K562 (cell line): ENCODE results near the gene NECTIN4. TPM values are rescaled to one million over a fixed set of nuclear protein-coding genes. Genes with fewer than 3 reads are reported as not detected.

Source experiments
- ARNT ChIP-seq, 2 experiments: fragments of 450-650 bp; IDR thresholded peaks; 2 replicates each; pipeline ENCODE4 v1.6.1; 2016; ENCODE audit warnings: mild to moderate bottlenecking in 1 of 2
- BRD4 ChIP-seq: fragments of 200-600 bp; sonication (generic); IDR thresholded peaks from 2 replicates; pipeline ENCODE4 v1.6.1; 2017; ENCODE audit warnings: inconsistent platforms
- DPF2 ChIP-seq: fragments of 450-650 bp; IDR thresholded peaks from 2 replicates; pipeline ENCODE4 v1.6.1; 2016
- E2F4 ChIP-seq: sonication (generic); formaldehyde crosslinking; IDR thresholded peaks from 2 replicates; pipeline ENCODE4 v1.8.0; 2022; ENCODE audit warnings: mild to moderate bottlenecking, low read depth, missing genetic modification reagents
- E4F1 ChIP-seq: fragments of 250-450 bp; sonication (Bioruptor Pico); IDR thresholded peaks from 2 replicates; pipeline ENCODE4 v1.5.0; 2021; ENCODE audit warnings: mild to moderate bottlenecking, borderline replicate concordance
- ESRRA ChIP-seq: fragments of 450-650 bp; IDR thresholded peaks from 2 replicates; pipeline ENCODE4 v1.6.1; 2014; ENCODE audit warnings: low read depth, mild to moderate bottlenecking, moderate library complexity, borderline replicate concordance
- FOXK2 ChIP-seq, 2 experiments: fragments of 450-650 bp; IDR thresholded peaks in 1 of 2; conservative IDR thresholded peaks in 1 of 2; 2 replicates each; pipeline ENCODE4 v1.6.1; 2016; ENCODE audit warnings: low read depth in 2 of 2, mild to moderate bottlenecking in 1 of 2
- FUS ChIP-seq: fragments of 200-400 bp; formaldehyde crosslinking; optimal IDR thresholded peaks from 2 replicates; pipeline ENCODE3; 2017; ENCODE audit warnings: low read depth, low read length
- HCFC1 ChIP-seq: IDR thresholded peaks from 2 replicates; pipeline ENCODE4 v1.6.1; 2012; ENCODE audit warnings: low read depth, low read length, improper control_type of control experiment
- KHSRP ChIP-seq: fragments of 450-650 bp; IDR thresholded peaks from 2 replicates; pipeline ENCODE4 v1.6.1; 2017
- NCOR1 ChIP-seq: fragments of 450-650 bp; IDR thresholded peaks from 2 replicates; pipeline ENCODE4 v1.6.1; 2016; ENCODE audit warnings: mild to moderate bottlenecking, moderate library complexity
- NFE2L1 ChIP-seq: fragments of 450-650 bp; IDR thresholded peaks from 2 replicates; pipeline ENCODE4 v1.6.1; 2016; ENCODE audit warnings: missing genetic modification characterization, low read depth, mild to moderate bottlenecking, missing compliant biosample characterization, moderate library complexity, borderline replicate concordance
- NONO ChIP-seq, 2 experiments: fragments of 200-400 bp in 1 of 2; fragments of 450-650 bp in 1 of 2; formaldehyde crosslinking in 1 of 2; IDR thresholded peaks; 2 replicates each; pipeline ENCODE4 v1.6.1; 2017; ENCODE audit warnings: low read depth in 2 of 2, mild to moderate bottlenecking in 2 of 2, moderate library complexity in 2 of 2, low read length in 1 of 2
- NR4A1 ChIP-seq, 2 experiments: fragments of 250-450 bp in 1 of 2; fragments of 450-650 bp in 1 of 2; sonication (Bioruptor Pico) in 1 of 2; IDR thresholded peaks; 2 replicates each; pipeline versions ENCODE4 v1.4.0 to v1.6.1; 2016 to 2020; ENCODE audit warnings: mild to moderate bottlenecking in 2 of 2, missing compliant biosample characterization in 1 of 2, missing genetic modification characterization in 1 of 2, moderate library complexity in 1 of 2
- POLR2B ChIP-seq: fragments of 450-650 bp; IDR thresholded peaks from 2 replicates; pipeline ENCODE4 v1.6.1; 2018; ENCODE audit warnings: low read depth; ENCODE audit not compliant: partially characterized antibody
- RHOXF2B ChIP-seq: fragments of 250-450 bp; sonication (Bioruptor Pico); conservative IDR thresholded peaks from 2 replicates; pipeline ENCODE4 v1.5.1; 2021
- SRSF7 ChIP-seq: fragments of 200-400 bp; formaldehyde crosslinking; optimal IDR thresholded peaks from 2 replicates; pipeline ENCODE3; 2017; ENCODE audit warnings: mild to moderate bottlenecking, low read depth, low read length
- TEAD1 ChIP-seq, 2 experiments: fragments of 450-650 bp in 1 of 2; sonication (generic) in 1 of 2; formaldehyde crosslinking; IDR thresholded peaks; 2 replicates each; pipeline versions ENCODE4 v1.4.0 to v1.8.0; 2020 to 2022; ENCODE audit warnings: mild to moderate bottlenecking in 2 of 2, missing genetic modification reagents in 1 of 2
- ZBTB34 ChIP-seq: fragments of 250-450 bp; sonication (Bioruptor Pico); IDR thresholded peaks from 2 replicates; pipeline ENCODE4 v1.8.0; 2021; ENCODE audit warnings: mild to moderate bottlenecking, moderate library complexity
- ZFX ChIP-seq: sonication (generic); formaldehyde crosslinking; IDR thresholded peaks from 2 replicates; pipeline ENCODE4 v1.8.0; 2022; ENCODE audit warnings: mild to moderate bottlenecking, missing genetic modification reagents, moderate library complexity
- ZNF253 ChIP-seq: fragments of 250-450 bp; sonication (Bioruptor Pico); conservative IDR thresholded peaks from 2 replicates; pipeline ENCODE4 v1.6.1; 2021; ENCODE audit warnings: mild to moderate bottlenecking
- ZNF644 ChIP-seq: fragments of 200-800 bp; sonication (Bioruptor generic); IDR thresholded peaks from 2 replicates; pipeline ENCODE4 v1.6.1; 2016; ENCODE audit warnings: low read depth, missing genetic modification characterization, missing compliant biosample characterization
- polyA plus RNA-seq, 8 experiments: library from polyadenylated mRNA; depleted of rRNA in 4 of 8; stranded (reverse) in 5 of 8; unstranded in 3 of 8; fragments of >200 nt; fragmentation: Nextera tagmentation in 2 of 8; fragmentation: Illumina TruSeq in 1 of 8; extraction: Ambion mirVana in 2 of 8; extraction: Trizol in 1 of 8; gene quantifications; 2 replicates each; pipeline versions ENCODE4 v1.2.1 to v1.2.3, GENCODE V29; 2011 to 2014; ENCODE audit warnings: inconsistent platforms in 1 of 8, missing spikeins in 1 of 8
- total RNA-seq, 7 experiments: library from RNA; depleted of rRNA in 6 of 7; stranded (reverse); fragments of >200 nt in 6 of 7; fragmentation: Illumina TruSeq in 2 of 7; extraction: Trizol in 2 of 7; gene quantifications; 2 replicates each; pipeline versions ENCODE4 v1.2.1 to v1.2.3, GENCODE V29; 2011 to 2021; ENCODE audit warnings: low replicate concordance in 1 of 7
- TF ChIP-seq, protein P1 (sequence below): fragments of 450-650 bp; IDR thresholded peaks from 2 replicates; pipeline ENCODE4 v1.6.1; 2016

NECTIN4 gene
- total and polyA plus RNA-seq, 9 of the 15 experiments (the other 6 are each of a cell fraction or from before 2014, with no cell fraction given), result 0.01 to 0.09 TPM; not detected in 7

- no peak for TF ChIP-seq NONO (IDR thresholded peaks at IDR 0.05; ENCODE audit: low read depth in 2 of 2, low read length in 1 of 2)
- TF ChIP-seq ZNF644 (tag), result 0 out of 2 replicates have a peak, but pooled peaks have one; percentile 49
- TF ChIP-seq ESRRA, result no peak; the same call in 1 of the 2 replicates
- TF ChIP-seq NR4A1 (CRISPR knock-in tag; IDR thresholded peaks at IDR 0.05), result no peak
- TF ChIP-seq NR4A1 (tag; IDR thresholded peaks at IDR 0.05), result no peak
- TF ChIP-seq NCOR1, result no peak
- no peak for TF ChIP-seq NFE2L1
- no peak for TF ChIP-seq SRSF7
- no peak for TF ChIP-seq E2F4 (CRISPR knock-in tag)
- TF ChIP-seq FUS, result no peak
- peak; percentile 42; the same call in 1 of the 2 replicates for TF ChIP-seq ZFX (CRISPR knock-in tag)
- no peak for TF ChIP-seq KHSRP
- no peak for TF ChIP-seq BRD4
- no peak for TF ChIP-seq RHOXF2B (CRISPR knock-in tag)
- peak; percentile 40 for TF ChIP-seq HCFC1
- TF ChIP-seq, protein P1, sequence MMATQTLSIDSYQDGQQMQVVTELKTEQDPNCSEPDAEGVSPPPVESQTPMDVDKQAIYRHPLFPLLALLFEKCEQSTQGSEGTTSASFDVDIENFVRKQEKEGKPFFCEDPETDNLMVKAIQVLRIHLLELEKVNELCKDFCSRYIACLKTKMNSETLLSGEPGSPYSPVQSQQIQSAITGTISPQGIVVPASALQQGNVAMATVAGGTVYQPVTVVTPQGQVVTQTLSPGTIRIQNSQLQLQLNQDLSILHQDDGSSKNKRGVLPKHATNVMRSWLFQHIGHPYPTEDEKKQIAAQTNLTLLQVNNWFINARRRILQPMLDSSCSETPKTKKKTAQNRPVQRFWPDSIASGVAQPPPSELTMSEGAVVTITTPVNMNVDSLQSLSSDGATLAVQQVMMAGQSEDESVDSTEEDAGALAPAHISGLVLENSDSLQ, result peak; percentile 97
- no peak for TF ChIP-seq ZNF253
- no peak for TF ChIP-seq FOXK2 (conservative IDR thresholded peaks at IDR 0.05 in 1 of 2, IDR thresholded peaks at IDR 0.05 in 1 of 2; ENCODE audit: low read depth in 2 of 2)
- TF ChIP-seq ARNT (IDR thresholded peaks at IDR 0.05), result 0 out of 4 replicates have a peak, but pooled peaks have one; percentile 18 to 57
- TF ChIP-seq E4F1, result no peak
- no peak for TF ChIP-seq ZBTB34 (CRISPR knock-in tag)
- TF ChIP-seq DPF2, result peak; percentile 34; the same call in 1 of the 2 replicates
- peak in 1 of 2 experiments; percentile 46; a peak in 1 of 4 replicates for TF ChIP-seq TEAD1 (CRISPR knock-in tag; IDR thresholded peaks at IDR 0.05)
- peak; percentile 79 for TF ChIP-seq POLR2B
These were observed 68.0 kb downstream of the NECTIN4 start (continued) for GRCh38 chr1:161021165-161021969.
